HuH-7 (cell line): ENCODE results near the gene ZFYVE19.

Experiments
- DNase-seq: peaks from one replicate; pipeline ENCODE4 v3.0.0; 2011; ENCODE audit warnings: low spot score

Gene ZFYVE19, protein sequence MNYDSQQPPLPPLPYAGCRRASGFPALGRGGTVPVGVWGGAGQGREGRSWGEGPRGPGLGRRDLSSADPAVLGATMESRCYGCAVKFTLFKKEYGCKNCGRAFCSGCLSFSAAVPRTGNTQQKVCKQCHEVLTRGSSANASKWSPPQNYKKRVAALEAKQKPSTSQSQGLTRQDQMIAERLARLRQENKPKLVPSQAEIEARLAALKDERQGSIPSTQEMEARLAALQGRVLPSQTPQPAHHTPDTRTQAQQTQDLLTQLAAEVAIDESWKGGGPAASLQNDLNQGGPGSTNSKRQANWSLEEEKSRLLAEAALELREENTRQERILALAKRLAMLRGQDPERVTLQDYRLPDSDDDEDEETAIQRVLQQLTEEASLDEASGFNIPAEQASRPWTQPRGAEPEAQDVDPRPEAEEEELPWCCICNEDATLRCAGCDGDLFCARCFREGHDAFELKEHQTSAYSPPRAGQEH

DNA sequence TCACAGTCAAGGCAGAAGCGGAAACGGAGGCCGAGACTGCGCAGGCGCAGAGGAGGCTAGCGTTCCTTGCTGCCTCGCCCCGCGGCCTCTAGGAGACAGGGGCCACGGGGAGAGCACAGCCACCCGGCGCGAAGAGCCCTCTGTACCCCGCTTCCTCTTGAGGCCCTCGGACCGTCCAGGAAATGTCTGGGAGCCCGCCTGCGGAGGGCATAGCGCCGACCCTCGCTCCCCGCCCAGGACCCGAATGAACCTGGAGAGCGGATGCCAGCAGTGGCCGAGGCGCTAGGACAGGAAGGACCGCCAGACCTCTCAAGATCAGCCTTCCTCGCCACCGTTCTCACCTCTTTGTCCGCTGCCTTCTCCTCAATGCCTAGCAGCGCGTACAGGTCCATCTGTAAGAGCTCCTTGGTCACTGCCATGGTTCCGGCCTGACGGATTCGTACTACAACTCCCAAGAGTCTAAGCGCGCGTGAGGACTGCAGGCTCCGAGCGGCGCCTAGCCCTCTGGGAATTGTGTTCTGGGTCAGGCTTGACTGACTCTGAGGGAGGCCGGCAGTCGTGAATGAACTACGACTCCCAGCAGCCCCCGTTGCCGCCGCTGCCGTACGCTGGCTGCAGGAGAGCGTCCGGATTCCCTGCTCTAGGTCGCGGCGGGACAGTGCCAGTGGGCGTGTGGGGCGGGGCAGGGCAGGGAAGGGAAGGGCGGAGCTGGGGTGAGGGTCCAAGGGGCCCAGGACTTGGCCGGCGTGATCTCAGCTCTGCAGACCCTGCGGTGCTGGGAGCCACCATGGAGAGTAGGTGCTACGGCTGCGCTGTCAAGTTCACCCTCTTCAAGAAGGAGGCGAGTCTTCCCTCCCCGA lies at the start of gene ZFYVE19, which contains the start of gene DNAJC17:
ZFYVE19 (plus strand) TSS at position 62 of the 860 bp plus-strand sequence; CDS start at position 563, 501 bp downstream.
DNAJC17 (minus strand) TSS at position 446 of the 860 bp plus-strand sequence; CDS start at position 419, 27 bp downstream.
- peak; percentile 77 for DNase-seq

DNA sequence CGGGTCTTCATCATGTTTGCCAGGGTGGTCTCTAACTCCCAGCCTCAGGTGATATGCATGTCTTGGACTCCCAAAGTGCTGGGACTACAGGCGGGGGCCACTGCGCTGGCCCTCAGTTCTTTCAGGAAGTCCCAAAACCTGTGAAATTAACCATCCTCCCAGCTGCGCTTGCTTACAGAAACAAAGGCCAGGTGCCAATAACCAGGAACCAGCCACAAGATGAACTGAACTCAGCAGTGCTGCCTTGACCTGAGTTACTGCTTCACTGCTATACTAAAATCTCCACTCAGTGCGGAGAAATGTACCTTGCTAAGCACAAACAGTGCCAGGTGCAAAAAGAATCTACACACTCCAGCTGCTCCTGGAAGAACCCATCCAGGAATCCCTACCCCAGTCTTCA lies 46.9 kb upstream of the ZFYVE19 start:
- DNase-seq, result no peak

DNA sequence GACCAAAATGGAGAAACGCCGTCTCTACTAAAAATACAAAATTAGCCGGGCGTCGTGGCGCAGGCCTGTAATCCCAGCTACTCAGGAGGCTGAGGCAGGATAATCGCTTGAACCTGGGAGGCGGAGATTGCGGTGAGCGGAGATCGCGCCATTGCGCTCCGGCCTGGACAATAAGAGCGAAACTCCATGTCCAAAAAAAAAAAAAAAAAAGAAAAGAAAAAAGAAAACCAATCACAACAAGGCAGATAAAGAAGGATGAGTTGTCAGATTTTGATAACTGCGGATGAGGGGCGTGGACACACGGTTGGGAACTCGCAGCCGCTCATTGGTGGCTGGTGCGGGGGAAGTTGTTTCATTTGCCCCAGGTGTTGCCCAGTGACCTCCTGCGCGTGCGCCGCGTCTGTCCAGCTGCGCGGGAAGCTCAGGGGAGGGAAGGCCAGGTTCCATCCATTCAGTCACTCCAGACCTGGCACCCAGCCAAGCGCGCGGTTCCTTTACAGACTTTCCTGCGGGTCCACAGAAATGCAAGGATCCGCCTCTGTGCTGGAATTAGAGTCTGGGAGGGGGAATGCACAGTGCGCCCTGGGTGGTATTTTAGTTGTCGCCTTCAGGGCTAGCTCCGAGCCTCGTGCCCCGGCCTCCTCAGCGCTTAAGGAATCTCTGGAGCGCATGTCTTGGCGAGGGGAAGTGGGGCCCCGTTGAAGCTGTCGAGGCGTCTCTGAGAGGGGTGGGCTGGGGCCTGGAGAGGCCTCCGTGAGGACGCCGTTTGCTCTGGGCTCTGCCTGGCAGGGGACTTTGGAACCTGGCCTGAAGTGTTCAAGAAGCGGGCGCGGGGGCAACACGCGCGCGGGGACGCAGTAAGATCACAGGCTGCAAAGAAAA lies 43.7 kb upstream of the ZFYVE19 start:
- peak; percentile 88 for DNase-seq

DNA sequence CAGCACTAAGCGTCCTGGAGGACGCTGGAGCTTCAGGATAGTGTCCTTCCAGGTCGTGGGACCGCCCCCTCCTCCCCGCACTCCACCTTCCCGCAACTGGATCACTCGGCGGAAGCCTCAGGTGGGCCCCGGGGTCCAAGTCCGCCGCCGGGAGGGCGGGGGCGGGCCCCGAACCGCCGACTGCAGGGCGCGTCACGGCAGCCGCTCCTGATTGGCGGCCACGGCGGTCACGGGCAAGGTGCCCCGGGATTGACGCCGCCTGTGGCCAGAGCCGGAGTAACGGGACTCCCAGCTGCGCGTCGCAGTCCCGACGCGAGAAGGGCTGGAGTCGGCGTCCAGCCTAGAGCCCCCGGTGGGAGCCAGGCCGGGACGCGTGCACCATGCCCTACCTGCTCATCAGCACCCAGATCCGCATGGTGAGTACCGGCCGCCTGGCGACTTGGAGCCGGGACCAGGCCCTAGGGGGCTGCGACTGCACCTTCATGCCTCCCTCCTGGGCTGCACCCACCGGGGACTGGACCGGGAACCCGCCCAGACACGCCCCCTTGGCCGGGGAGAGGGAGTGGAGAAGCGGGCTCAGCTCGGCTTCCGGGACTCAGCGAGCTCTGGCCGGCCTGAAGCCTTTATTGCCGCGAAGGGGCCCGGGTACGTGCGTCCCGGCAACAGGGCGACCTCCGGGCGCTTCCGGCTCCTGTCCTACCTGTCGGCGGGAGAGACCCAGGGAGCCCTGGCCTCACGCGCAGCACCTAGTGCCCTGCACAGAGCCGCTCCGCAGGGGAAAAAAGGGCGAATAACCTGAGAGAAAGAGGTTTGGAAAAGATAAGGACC lies 42.9 kb upstream of the ZFYVE19 start, which contains the start of gene GCHFR:
GCHFR (plus strand) TSS at position 268 of the 828 bp plus-strand sequence; CDS start at position 381, 113 bp downstream.
- DNase-seq, result peak; percentile 85

DNA sequence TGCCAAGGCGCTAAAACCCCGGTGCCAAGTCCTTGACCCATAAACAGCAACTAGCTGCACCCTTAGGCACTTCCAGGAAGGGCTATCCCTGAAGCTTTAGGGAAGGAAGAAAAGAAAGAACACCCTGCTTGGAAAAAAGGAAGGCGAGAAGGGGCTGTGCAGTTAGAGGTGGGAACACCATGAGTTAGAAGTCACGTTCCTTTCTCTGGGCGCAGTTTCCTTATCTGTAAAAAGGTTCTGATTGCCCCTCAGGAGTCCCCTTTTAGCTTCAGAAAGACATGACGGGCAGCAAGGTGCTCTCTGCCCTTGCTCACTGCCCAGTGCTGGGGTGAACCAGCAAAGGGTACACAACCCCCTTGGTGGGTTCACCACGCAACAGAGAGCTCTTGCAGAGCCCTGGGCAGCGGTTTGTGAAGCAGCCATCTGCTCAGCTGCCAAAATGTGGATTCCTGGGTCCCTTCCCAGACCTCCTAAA lies 42.2 kb upstream of the ZFYVE19 start:
- no peak for DNase-seq

DNA sequence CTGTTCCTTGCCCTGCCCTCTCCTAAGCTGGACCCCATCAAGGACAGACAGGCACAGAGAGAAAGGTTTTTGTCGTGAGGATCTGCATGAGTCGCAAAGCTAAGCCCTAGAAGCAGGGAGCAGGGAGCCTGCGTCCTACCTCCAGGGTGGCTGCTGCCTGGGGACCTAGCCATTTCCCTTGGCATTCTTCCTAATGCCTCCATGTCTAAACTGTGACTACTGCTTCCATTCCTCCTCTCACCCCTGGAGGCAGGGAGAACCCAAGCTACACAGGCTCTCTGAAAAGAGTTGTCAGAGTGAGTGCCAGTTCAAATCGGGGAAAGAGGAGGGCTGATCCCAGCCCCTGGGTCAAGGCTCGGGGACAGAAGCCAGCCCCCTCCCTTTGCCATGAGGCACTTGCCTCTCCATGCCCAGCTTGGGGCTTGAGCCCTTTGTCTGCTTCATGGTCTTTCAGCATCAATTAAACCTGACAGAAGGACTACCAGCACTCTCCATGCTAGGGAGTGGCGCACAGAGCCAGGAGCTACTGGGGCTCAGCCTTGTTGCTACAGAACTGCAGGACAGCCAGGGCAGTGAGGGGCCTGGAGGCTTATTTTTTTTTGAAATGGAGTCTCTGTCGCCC lies 40.6 kb upstream of the ZFYVE19 start:
- DNase-seq, result no peak

DNA sequence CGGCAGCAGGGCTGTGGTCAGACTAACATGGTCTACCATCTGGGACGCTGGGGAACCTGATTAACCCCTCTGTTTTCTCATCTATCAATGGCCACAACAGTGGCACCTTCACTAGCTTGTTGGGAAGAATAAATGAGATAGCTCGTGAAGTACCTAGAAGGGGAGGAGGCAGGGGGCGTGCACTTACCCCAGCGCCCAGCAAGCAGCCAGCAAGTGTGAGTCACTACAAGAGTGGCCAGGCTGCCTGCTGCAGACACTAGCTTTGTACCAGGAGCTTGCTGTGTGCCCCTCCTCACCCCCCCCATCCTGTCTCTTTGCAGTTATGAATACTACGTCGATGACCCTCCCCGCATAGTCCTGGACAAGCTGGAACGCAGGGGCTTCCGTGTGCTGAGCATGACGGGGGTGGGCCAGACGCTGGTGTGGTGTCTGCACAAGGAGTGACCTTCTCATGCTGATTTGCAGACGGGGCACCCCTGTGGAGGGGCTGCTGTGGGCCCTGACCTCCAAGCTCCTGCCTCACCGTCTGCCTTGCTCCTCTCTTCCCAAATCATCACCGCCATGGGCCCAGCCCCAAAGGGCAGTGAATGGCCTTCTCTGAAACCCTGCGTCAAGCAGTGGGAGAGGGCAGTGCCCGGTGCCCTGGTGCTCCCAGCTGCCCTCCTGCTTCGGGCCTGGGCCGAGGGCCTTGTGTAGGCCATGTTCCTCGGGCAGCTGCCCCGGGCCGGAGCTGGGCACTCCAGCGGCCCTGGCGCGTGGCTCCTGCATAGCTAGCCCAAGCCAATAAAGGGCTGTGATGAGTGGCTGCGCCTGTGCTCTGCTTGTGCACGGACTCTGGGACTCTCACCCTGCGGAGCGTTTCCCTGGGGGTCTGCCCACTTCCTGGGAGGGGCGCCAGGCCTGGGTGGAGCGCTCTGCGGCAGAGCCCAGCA lies 39.7 kb upstream of the ZFYVE19 start:
- no peak for DNase-seq

DNA sequence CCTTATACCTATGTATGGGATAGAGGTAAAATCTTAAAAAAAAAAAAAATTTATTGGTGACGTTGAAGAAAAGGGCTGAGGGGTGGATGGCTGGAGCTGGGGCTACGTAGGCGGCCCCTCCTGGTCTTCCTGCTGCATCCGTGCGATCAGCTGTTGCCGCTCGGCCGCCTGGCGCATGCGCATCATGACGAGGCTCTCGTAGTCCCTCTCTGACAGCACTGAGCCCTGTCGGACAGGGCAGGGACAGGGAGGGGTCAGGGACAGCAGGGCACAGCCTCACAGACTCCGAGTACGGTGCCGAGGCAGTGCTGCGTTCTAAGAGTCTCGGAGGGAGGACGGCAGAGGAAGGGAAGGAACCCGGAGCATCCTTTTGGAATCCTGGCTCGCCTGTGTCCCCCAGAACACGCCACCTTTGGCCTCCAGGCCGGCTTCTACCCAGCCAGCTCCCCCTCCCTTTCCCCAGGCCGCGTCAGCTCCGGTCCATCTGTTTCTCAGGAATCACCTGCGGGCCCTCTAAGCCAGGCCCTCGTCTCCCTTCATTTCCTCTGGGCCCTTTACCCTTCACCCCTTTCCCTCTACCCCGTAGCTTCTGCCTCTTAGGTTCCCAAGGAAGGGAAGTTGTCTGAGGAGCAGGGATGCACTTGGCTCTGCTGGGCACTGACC lies 38.9 kb upstream of the ZFYVE19 start:
- no peak for DNase-seq

DNA sequence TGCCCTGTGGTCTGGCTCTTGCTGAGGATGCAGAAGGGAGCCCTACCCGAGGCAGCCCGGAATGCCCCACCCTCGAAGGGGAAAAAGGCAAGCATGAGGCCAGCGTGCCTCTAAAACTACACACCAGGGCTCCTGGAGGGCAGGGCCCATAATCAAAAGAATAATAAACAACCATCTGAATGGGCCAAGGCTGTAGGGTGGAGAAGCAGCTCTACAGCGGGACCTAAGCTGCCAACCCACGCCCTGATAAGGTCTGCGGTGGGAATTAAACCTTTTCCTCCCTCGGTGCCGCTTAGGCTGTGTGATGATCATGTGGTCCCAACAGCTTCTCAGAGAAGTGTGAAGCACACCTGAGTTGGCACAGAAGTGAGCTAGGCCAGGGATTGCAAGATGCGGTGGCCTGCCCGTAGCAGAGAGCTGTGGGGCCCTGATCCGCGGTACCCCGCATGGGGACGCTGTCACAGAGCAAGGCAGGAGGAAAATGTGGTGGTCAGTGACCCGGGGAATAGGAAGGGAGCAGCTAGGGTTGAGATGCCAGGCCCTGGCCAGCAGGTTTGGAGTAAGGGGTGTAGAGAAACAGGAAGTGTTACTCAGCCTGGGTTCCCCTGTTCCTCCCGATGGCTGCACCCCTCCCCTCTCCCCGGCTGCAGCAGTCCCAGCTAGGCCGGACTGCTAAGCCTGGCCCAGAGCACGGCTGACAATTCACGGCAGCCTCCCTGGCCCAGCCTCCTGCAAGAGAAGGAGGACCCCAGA lies 38.2 kb upstream of the ZFYVE19 start:
- DNase-seq, result no peak

DNA sequence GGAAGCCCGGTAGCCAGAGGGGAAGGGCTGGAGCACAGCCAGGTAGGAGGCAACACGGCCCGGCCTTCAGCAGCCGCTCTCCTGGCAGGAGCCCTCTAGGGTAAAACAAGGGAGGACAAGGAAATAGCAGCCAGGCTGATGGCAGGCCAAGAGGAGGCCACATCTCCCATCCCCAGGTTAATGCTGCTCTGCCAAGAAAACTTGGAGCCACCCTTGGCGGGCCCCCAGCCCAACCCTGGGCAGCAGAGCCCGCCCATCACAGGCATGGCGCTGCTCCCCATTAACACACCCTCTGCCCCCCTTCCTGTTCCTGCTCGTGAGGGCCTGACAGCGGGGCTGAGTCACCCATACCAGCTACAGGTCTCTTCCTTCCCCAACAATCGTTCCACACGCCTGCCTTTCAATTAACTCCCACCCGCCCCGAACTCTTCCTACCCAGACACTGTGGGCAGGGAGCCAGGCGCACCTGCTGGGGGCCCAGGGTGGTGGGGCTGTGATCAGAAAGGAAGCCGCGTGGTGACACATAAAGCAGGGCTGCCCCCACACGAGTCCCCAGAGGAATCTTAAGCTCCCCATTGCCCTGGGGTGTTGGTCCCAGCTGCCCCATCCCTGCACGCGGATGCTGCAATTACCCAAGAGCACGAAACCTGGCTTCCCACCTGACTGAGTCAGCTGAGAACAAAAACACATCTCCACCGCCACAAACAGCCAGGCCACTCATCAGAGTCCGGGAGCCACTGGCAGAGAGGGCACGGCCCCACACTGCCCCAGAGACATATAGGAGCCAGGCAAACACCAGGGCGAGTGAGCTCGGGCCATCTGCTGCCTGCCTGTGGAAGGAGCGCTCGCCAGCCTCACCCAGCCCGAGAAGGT lies 37.4 kb upstream of the ZFYVE19 start, which contains the start of gene C15orf62:
C15orf62 (plus strand) TSS at position 707 of the 873 bp plus-strand sequence. CDS start 516 bp downstream, outside the sequence.
- DNase-seq, result no peak

DNA sequence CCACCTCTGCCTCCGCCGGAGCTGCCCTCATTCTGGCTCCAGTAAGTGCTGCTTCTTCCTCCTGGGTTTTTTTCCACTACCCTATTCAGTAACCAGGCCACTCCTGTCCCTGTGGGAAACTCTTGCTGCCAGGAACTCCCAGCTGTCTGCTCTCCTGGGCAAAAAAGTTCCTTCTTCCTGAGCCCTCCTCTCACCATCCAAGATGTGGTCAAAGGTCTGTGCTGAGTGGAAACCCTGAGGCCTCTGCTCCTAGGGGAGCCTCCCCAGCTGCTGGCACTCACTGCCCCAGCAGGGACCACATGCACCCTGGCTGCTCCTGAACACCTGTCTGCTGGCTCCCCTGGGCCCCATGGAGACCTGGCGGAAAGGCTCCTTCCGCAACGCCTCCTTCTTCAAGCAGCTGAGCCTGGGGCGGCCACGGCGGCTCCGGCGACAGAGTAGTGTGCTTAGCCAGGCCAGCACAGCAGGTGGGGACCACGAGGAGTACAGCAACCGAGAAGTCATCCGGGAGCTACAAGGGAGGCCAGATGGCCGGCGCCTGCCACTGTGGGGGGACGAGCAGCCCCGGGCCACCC lies 36.7 kb upstream of the ZFYVE19 start:
- DNase-seq, result no peak

DNA sequence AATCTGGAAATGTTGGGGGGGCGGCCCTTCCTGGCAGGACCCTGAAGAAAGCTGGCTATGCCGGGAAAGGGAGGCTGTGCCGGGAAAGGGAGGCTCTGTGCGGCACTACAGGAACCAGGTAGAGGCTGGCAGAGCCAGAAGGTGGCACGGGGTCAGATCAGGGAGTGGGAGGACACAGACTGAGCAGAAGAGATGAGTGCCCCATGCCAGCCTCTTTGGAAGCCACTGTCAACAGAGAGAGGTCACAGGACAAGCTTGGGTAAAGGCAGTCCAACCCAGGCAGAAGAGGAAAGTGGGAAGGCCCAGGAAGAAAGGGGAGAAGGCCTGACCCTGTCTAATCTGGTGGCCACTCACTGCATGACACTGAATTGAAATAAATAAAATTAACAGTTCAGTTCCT lies 35.6 kb upstream of the ZFYVE19 start:
- no peak for DNase-seq

DNA sequence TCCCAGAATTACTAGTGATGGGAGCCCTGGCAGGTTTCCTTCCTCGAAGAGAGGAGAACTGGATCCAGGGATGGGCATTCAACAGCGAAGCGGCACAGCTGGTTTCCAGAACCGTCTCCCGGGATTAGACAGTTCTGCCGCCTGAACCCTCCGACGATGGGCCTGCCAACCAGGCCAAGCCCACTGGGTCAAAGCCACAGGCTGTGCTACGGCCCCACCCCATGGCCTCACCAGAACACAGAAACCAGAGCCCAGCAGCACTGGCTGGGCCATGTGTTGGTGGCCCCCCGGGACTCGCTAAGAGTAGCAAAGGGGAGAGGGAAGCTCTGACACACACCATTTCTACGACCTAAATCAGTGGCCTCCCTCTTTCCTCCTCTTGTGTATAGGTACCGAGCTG lies 34.9 kb upstream of the ZFYVE19 start:
- no peak for DNase-seq

DNA sequence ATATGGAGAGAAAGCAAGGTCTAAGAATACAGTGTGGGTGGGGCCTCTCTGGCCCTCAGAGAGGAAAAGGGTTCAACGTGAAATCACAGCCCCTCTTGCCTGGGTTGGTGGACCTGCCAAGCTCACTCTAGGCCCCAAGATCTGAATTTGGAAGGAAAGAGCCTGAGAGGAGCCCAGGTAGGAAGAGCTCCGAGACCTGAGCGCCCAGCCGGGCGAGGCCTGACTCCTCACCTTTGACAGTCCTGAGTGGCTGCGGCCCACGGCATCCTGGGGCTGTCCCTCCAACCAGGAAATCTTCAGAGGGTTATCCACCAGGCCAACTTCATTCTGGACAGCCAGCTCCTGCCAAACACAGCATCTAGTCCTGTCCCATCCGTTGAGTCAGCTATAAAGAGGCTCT lies 33.4 kb upstream of the ZFYVE19 start:
- DNase-seq, result no peak

DNA sequence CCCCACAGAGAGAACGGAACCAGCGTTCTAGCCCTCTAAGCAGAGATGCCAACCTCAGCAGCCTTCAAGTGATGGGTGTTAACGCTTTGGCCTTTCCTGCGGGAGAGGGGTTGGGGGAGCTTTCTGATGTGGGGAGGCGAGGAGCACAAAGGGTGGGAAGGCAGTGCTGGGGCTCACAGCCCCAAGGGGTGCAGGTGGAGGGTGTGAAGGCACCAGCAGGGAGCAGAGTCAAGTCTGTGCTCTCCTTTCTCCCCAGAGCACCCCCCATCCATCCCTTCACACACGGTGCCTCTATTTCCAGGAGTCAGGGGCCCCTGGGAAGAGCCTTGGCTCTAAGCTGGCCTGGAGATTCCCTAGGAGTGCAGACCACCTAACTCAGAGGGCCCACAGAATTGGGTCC lies 33.0 kb upstream of the ZFYVE19 start:
- no peak for DNase-seq

DNA sequence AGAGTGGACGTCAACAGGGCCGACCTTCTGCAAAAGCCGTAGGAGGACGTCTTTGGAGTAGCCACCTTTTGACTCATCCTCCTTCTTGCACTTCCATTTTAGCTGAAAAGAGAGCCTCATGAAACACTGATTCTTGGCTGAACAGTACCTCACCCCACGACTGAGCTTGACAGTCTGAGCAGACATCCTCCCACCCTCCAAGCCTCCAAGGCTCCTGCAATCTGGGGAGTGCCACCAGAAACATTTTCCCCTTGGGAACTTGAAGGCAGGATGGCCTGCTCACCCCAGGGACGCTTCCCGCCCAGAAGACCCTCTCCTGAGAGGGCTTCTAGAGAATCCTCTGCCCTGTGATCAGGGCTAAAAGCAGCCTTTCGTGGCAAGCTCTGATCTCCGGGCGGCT lies 31.9 kb upstream of the ZFYVE19 start:
- DNase-seq, result no peak
